ENCODE data around the gene WASF1.

The WASF1 gene

GRCh38 chr6:110179406-110180227 lies at the start of gene WASF1:
Gene WASF1 (minus strand): TSS chr6:110179670. CDS start chr6:110127601, 52,069 bp downstream.
- DNase-seq (ENCODE audit: low read depth): peak; percentile 92

GRCh38 chr6:110226261-110226660 lies 46.8 kb upstream of the WASF1 start:
- no peak for DNase-seq (ENCODE audit: low read depth)

- DNase-seq (ENCODE audit: low read depth): no peak
Observed at GRCh38 chr6:110221738-110222137, 42.3 kb upstream of the WASF1 start.

- no peak for DNase-seq (ENCODE audit: low read depth)
Observed at GRCh38 chr6:110217266-110217665, 37.8 kb upstream of the WASF1 start.

- no peak for DNase-seq (ENCODE audit: low read depth)
Observed at GRCh38 chr6:110216140-110216539, 36.7 kb upstream of the WASF1 start.

GRCh38 chr6:110214338-110214737 lies 34.9 kb upstream of the WASF1 start:
- no peak for DNase-seq (ENCODE audit: low read depth)

GRCh38 chr6:110211753-110212152 lies 32.3 kb upstream of the WASF1 start:
- DNase-seq (ENCODE audit: low read depth): no peak

GRCh38 chr6:110207652-110208051 lies 28.2 kb upstream of the WASF1 start:
- DNase-seq (ENCODE audit: low read depth): no peak

- DNase-seq (ENCODE audit: low read depth): no peak
Observed at GRCh38 chr6:110201151-110201884, 21.8 kb upstream of the WASF1 start.

- no peak for DNase-seq (ENCODE audit: low read depth)
Observed at GRCh38 chr6:110198561-110198960, 19.1 kb upstream of the WASF1 start.

GRCh38 chr6:110196874-110197273 lies 17.4 kb upstream of the WASF1 start:
- no peak for DNase-seq (ENCODE audit: low read depth)

- DNase-seq (ENCODE audit: low read depth): no peak
Observed at GRCh38 chr6:110195639-110196038, 16.2 kb upstream of the WASF1 start.

GRCh38 chr6:110191477-110191876 lies 12.0 kb upstream of the WASF1 start:
- no peak for DNase-seq (ENCODE audit: low read depth)

- DNase-seq (ENCODE audit: low read depth): no peak
Observed at GRCh38 chr6:110190726-110191125, 11.3 kb upstream of the WASF1 start.

GRCh38 chr6:110188791-110189190 lies 9.3 kb upstream of the WASF1 start:
- DNase-seq (ENCODE audit: low read depth): no peak

GRCh38 chr6:110185879-110186278 lies 6.4 kb upstream of the WASF1 start:
- no peak for DNase-seq (ENCODE audit: low read depth)

- no peak for DNase-seq (ENCODE audit: low read depth)
Observed at GRCh38 chr6:110183292-110183885, 3.9 kb upstream of the WASF1 start.

- DNase-seq (ENCODE audit: low read depth): no peak
Observed at GRCh38 chr6:110181131-110182030, 1.9 kb upstream of the WASF1 start.

GRCh38 chr6:110180228-110181008 lies 948 bp upstream of the WASF1 start, which contains the start of gene CDC40:
Gene CDC40 (plus strand): TSS chr6:110180427. CDS start chr6:110180445, 18 bp downstream.
- no peak for DNase-seq (ENCODE audit: low read depth)

GRCh38 chr6:110178626-110179405 lies 654 bp downstream of the WASF1 start:
- DNase-seq (ENCODE audit: low read depth): no peak
